IPS DF 4.7 (cell line): ENCODE results near the gene SLC4A11.
"Not testable (repeated sequence)": the region's sequence is repeated elsewhere in the genome, so short reads cannot be mapped to it uniquely, and the experiment has no call there.

Experiments
- DNase-seq: peaks from one replicate; pipeline ENCODE4 v3.0.0-alpha.2; 2013; ENCODE audit warnings: low spot score; ENCODE audit errors: extremely low read depth

Gene SLC4A11

DNA sequence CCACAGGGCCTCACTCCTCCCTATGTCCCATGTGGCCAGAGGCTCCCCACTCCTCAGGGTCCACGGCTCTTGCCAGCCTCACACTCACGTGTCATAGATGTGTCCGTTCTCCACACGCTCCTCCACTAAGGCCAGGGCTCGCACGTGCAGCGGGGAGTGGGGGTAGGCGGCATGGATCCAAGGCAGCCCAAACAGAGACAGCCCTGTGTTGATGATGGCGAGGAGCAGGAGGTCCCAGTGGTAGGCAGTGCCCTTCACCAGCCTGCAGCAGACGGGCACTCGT lies 10.3 kb downstream of the SLC4A11 start:
- DNase-seq = no peak

GRCh38 chr20:3227936-3228749 lies 10.8 kb downstream of the SLC4A11 start:
- no peak for DNase-seq

DNA sequence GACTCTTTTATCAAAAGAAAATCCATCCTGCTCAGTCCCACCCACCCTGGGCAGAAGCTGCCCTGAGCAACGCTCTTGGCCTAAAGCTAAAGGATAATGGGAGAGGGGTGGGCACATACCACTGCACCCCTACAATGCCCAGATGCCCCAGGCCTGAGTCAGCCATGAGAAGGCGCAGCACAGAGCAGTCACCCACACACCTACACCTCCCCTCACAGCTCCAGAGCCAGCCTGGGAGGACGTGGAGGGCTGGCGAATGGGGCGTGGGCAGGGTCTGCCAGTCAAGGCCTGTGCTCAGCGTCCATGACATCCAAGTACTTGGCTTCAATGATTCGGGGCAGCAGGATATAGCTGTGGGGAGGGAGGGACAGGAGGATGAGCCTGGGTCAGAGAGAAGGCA lies 11.5 kb downstream of the SLC4A11 start:
- no peak for DNase-seq

- DNase-seq = no peak
These were observed 12.1 kb downstream of the SLC4A11 start for GRCh38 chr20:3226864-3227263.

GRCh38 chr20:3226093-3226492 lies 12.9 kb downstream of the SLC4A11 start:
- no peak for DNase-seq

DNA sequence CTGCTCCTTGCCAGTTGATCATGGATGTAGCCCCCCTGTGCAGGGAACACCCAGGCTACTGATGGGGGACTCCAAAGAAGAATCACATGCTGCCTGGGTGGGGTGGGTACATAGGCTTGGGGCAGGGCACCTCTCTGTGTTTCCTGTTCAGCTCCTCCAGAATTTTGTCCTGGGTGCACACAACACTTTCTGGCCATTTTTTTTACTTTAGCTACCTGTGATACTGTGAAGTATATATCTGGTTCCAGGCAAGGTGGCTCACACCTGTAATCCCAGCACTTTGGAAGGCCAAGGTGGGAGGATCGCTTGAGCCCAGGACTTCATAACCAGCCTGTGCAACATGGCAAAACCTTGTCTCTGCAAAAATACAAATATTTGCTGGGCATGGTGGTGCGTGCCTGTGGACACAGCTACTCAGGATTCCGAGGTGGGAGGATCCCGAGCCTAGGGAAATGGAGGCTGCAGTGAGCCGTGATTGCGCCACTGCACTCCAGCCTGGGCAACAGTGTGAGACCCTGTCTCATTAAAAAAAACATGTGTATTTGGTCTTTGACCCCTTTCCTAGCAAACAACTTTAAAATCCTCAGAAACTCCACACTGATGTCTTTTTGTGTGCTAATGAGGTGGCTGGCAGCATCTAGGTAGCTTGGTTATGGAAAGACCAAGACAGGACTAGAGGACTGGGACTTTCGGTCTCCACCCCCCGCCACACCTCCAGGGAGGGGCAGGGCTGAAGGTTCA lies 14.1 kb downstream of the SLC4A11 start:
- no peak for DNase-seq

GRCh38 chr20:3223994-3224680 lies 14.9 kb downstream of the SLC4A11 start:
- no peak for DNase-seq

DNA sequence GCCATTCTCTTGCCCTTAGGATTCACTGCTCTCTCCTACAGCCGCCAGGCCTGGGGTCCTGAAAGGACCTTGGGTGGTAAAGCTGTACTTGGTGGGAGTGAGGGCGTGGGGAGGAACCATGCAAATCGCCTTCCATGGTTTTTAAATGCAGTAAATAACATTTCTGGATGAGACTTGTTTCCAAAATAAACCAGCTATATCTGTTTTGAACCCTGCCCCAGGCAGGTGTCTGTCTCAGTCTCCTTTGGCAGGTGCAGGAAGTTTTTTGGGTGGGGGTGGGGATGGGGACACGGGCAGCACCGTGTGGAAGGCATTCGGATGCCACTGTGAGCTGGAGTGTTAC lies 15.4 kb downstream of the SLC4A11 start:
- DNase-seq = no peak

DNA sequence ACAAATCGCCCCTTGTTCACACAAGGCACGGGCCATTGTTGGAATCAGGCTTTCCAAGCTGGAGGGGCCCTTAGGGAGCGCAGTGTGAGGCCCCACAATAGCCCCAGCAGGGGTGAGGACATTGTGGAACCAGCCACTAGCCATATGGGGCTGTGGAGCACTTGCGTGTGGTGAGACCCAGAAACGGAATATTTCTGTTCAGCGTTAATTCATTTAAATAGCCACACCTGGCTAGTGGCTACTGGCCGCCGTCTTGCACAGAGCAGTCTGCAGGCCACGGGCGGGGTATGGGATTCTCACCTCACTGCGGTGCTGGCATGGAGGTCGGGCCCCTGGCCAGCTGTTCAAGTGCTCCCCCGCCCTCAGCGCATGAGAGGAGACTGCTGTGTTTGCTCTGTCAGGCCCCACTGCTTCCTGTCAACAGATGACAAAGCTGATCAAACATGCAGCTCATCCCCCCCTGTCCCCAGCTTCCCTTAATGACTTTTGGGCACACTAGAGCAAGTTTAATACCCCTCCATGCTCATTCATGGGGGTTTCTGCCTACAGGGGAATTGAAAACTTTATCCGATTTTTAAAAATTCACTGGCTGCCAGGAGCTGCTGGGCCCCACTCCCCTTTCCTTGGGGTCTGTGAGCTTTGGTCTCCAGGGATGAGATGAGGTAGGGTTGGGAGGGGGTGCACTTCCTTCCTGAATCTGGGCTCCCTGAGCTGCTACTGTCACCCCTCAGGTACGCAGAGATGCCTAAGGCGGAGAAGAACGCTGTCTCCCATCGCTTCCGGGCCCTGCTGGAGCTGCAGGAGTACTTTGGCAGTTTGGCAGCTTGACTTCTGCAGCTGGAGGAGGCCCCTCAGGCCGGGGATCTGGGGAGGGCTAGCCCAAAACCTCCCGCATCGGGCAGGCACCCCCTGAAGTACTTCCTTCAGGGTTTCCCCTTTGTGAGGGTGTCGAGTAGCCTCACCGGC lies 16.1 kb downstream of the SLC4A11 start:
- DNase-seq = no peak

DNA sequence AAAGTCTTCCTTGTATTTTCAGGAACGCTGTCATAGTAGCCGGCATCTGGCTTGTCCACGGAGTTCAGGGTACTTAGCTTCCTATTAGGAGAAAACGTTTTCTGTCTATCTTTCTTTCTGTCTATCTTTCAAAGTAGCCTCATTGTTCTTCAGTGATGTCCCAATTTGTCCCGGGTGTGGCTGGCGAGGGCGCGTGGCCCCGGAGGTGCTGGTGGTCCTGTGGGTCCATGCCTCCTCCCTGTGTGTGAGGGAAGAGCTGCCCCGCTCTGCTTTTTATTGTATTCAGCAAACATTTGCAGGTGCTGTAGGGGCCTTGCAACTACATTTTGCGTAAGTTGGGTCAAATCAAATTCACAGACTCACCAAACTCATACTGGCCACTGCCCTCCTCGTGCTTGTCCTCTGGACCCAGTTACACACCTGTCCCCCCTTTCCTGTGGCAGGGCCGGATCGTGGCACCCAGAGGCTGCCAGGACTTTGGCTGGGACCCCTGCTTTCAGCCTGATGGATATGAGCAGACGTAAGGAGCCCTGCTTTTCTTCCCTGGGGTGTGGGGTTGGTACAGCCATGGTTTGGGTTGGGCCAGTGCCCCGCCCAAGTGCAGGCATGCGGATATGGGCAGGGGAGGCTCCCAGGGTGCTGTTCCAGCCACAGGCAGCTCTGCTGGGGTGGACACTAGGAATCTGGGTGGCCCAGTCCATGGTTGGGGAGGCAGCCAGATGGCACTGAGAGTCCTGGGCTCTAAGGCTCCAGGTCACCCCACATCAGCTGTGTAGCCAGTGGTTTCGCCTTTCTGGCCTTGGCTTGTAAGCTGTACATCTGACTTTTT lies 17.4 kb downstream of the SLC4A11 start:
- no peak for DNase-seq

DNA sequence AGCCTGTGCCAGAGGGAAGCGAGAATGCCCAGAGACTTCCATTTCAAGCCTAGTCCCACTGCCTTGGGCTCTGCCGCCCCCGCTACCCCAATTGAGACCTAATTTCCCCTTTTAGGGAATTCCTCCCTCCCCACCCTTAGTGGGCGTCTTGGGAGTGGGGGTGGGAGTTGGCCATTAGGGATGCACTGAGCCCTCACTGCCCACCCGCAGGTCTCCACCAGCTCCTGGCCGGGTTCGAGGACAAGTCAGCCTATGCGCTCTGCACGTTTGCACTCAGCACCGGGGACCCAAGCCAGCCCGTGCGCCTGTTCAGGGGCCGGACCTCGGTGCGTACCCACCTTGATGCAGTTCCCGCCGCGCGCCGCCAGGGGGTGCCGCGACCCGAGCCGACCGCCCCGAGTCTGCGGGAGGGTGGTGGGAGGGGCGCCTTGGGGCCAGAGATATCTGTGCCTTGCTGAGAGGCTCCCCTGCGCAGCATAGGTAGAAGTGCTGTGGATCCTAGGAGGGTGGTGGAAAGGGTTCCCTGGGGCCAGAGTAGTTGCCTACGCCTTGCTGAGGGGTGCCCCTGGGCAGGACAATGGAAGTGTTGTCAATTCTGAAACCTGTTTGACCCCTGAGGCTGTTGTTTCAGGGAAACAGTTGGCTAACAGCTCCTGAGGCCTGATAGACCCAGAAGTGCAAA lies 20.5 kb downstream of the SLC4A11 start:
- no peak for DNase-seq

DNA sequence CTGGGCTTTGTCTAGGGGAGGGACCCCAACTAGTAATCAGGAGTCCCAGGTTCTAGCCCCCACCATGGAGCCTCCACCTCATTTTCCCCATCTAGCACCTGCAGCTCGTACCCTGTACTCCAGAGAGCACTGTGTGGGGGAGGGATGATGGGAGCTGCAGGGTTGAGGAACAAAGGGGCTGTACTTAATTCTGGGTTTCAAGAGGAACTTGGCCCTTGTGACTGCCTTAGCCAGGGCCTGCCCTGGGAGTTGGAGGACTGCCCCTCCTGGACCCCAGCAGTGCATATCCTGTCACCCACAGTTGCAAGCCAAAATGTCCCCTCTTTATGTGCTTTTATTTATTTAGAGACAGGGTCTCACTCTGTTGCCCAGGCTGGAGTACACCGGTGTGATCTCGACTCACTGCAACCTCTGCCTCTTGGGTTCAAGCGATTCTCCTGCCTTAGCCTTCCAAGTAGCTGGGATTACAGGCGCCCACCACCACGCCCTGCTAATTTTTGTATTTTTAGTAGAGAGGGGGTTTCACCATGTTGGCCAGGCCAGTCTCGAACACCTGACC lies 23.6 kb downstream of the SLC4A11 start:
- not testable (repeated sequence) for DNase-seq

GRCh38 chr20:3213226-3213625 lies 25.8 kb downstream of the SLC4A11 start:
- DNase-seq = no peak

DNA sequence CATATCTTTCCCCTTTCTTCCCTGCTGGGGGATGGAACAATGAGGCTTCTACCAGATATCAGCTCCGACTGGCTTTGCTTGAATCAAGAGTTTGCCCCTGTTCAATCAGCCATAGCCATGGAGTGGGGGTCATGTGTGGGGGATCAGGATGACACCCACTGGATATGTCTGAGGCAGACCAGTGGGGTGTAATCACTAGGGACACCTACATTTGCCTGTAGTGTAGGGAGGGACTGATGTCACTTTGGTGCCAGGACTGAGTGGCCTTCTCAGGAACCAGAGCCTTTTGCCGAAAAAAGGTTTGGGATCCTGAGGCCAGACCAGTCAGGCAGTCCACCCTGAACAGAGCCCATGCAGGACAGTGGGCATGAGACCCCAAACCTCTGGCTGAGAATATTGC lies 28.6 kb downstream of the SLC4A11 start:
- no peak for DNase-seq

GRCh38 chr20:3209946-3210317 lies 29.1 kb downstream of the SLC4A11 start:
- no peak for DNase-seq

- no peak for DNase-seq
These were observed 29.6 kb downstream of the SLC4A11 start, which contains the start of gene ITPA for GRCh38 chr20:3209257-3209945. Gene ITPA (plus strand): TSS chr20:3209498. CDS start chr20:3209552, 54 bp downstream.

DNA sequence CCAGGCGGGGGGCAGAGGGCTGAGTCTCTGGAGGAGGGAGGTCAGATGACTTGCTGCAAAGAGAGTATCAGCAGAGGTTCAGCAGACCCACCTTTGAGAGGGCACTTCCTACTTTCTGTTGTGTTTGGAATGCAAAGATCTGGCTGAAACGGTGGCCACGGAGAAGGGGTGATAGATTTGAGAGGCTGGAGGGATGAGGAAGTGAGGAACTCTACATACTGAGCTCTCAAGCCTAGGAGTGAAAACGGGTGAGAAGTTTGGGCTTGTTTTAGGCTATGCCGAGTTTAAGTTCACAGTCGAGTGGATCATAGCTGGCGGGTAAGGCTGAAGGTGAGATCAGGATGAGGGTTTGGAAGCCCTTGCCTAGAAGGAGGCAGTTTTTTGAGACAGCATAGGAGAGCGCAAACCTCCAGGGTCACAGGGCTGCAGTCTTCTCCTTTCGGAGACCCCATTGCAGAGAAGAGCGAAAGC lies 30.2 kb downstream of the SLC4A11 start:
- DNase-seq = no peak

DNA sequence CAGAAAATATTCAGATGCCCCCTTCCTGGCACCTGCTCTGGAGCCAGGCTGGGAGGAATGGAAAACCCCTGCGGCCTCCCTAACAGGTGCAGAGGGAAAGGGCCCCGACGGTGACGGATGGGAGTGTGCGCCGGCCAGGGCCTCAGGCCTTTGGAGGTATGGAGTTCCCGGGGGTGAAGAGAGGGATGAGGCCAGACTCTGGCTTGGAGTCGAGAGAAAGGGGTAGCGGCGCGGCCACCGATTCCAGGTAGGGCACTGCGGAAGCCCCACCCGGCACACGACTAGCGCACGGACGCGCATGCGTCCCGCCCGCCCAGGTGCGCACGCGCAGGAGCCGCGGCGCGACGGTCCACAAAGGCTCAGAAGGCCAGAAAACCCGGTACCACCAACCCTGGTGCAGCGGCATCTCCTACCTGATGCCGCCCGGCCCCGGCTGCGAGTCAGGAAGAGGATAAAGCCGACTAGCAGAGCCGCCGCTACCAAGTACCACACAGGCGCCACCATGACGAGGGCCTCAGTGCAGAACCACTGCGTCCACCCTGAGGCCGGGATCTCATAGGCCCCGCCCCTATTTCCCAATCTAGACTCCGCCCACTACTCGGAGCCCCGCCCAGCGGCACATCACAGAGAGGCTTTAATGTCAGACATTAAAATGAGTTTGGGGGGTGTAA lies 34.7 kb downstream of the SLC4A11 start, which contains the start of gene DDRGK1:
DDRGK1 (minus strand) TSS at position 559 of the 671 bp plus-strand sequence; CDS start at position 504, 55 bp downstream.
- no peak for DNase-seq
